ENCODE data around the gene ZNF821. TPM values are rescaled to one million over a fixed set of nuclear protein-coding genes. Genes with fewer than 3 reads are reported as not detected.
A peak's percentile ranks its signal among the peaks of the same experiment; 100 is the strongest.

The ZNF821 gene
- total RNA-seq, 1 experiment from 2014 or later = 5.4 TPM

GRCh38 chr16:71929048-71929447, 45.1 kb upstream of the ZNF821 start:
- H3K79me2 ChIP-seq (ENCODE audit: low read length) = peaks cover 26% of the 10 kb centered on the region
- no TSS peak for BruUV-seq (replicated peaks)
- no peak overlapping the region for H3K4me3 ChIP-seq (ENCODE audit: low read length)
- DNase-seq (no peak), ATAC-seq (no peak)
- ChIA-PET POLR2A (ENCODE audit: unreplicated experiment) (no interaction called here), CTCF (no interaction called here)
- no peak overlapping the region for H3K9ac ChIP-seq (ENCODE audit: low read length)
- no peak overlapping the region for H2AFZ ChIP-seq (ENCODE audit: low read length)
- no peak overlapping the region for H3K27ac ChIP-seq (ENCODE audit: low read length)
- no peak overlapping the region for H3K4me2 ChIP-seq (ENCODE audit: low read length)
- no peak for TF ChIP-seq EZH2phosphoT487 (IDR thresholded peaks at IDR 0.05; ENCODE audit: borderline replicate concordance, low read length)
- TF ChIP-seq EZH2 (IDR thresholded peaks at IDR 0.05; ENCODE audit: low read length, unreplicated experiment) = no peak
- TF ChIP-seq CTCF (conservative IDR thresholded peaks at IDR 0.05; ENCODE audit: low read depth, low read length) = no peak
- no peaks in the 10 kb centered on the region for H3K9me3 ChIP-seq (ENCODE audit: low read length)
- H3K9me2 ChIP-seq (replicated peaks; ENCODE audit: low read length) = no peaks in the 10 kb centered on the region
- no peaks in the 10 kb centered on the region for H3K27me3 ChIP-seq (ENCODE audit: low read length)
- peaks cover 43% of the 10 kb centered on the region for H3K36me3 ChIP-seq (ENCODE audit: low read depth, low read length)
- peaks cover 25% of the 10 kb centered on the region for H3K4me1 ChIP-seq (ENCODE audit: insufficient read depth, low read length)
- H4K20me1 ChIP-seq (ENCODE audit: low read length) = peaks cover 24% of the 10 kb centered on the region; the same call in 1 of the 2 replicates
- no peaks in the 10 kb centered on the region for H3F3A ChIP-seq (ENCODE audit: low read length, unreplicated experiment)
- intact Hi-C loops (cut with micrococcal nuclease) = no loop called here

- Histone ChIP-seq H3K36me3 (ENCODE audit: low read depth, low read length) (peaks cover 52% of the 10 kb centered on the region), H2AFZ (ENCODE audit: low read length) (no peak overlapping the region), H3K9me2 (replicated peaks; ENCODE audit: low read length) (no peaks in the 10 kb centered on the region), H3K9me3 (ENCODE audit: low read length) (no peaks in the 10 kb centered on the region), H4K20me1 (ENCODE audit: low read length) (peaks cover 29% of the 10 kb centered on the region; the same call in 1 of the 2 replicates), H3K4me3 (ENCODE audit: low read length) (no peak overlapping the region), H3K27me3 (ENCODE audit: low read length) (no peaks in the 10 kb centered on the region), H3K79me2 (ENCODE audit: low read length) (peaks cover 26% of the 10 kb centered on the region), H3F3A (ENCODE audit: low read length, unreplicated experiment) (no peaks in the 10 kb centered on the region), H3K27ac (ENCODE audit: low read length) (no peak overlapping the region), H3K9ac (ENCODE audit: low read length) (no peak overlapping the region), H3K4me1 (ENCODE audit: insufficient read depth, low read length) (peaks cover 30% of the 10 kb centered on the region), H3K4me2 (ENCODE audit: low read length) (no peak overlapping the region)
- intact Hi-C loops (cut with micrococcal nuclease) = no loop called here
- ChIA-PET POLR2A (ENCODE audit: unreplicated experiment) (no interaction called here), CTCF (no interaction called here)
- DNase-seq = no peak
- TSS peak; percentile 32 for BruUV-seq (replicated peaks)
- no peak for ATAC-seq
- TF ChIP-seq CTCF (conservative IDR thresholded peaks at IDR 0.05; ENCODE audit: low read depth, low read length) (no peak), EZH2 (IDR thresholded peaks at IDR 0.05; ENCODE audit: low read length, unreplicated experiment) (no peak), EZH2phosphoT487 (IDR thresholded peaks at IDR 0.05; ENCODE audit: borderline replicate concordance, low read length) (no peak)
Measured at GRCh38 chr16:71927787-71928186, 43.8 kb upstream of the ZNF821 start.

GRCh38 chr16:71927383-71927782, 43.4 kb upstream of the ZNF821 start:
- no peaks in the 10 kb centered on the region for H3K27me3 ChIP-seq (ENCODE audit: low read length)
- ChIA-PET CTCF (no interaction called here), POLR2A (ENCODE audit: unreplicated experiment) (no interaction called here)
- ATAC-seq (peak; percentile 71), DNase-seq (peak; percentile 84)
- peaks cover 26% of the 10 kb centered on the region for H3K79me2 ChIP-seq (ENCODE audit: low read length)
- peaks cover 52% of the 10 kb centered on the region for H3K36me3 ChIP-seq (ENCODE audit: low read depth, low read length)
- no TSS peak for BruUV-seq (replicated peaks)
- no peak overlapping the region for H2AFZ ChIP-seq (ENCODE audit: low read length)
- no peaks in the 10 kb centered on the region for H3K9me2 ChIP-seq (replicated peaks; ENCODE audit: low read length)
- H3K4me2 ChIP-seq (ENCODE audit: low read length) = no peak overlapping the region
- TF ChIP-seq EZH2 (IDR thresholded peaks at IDR 0.05; ENCODE audit: low read length, unreplicated experiment) = no peak
- TF ChIP-seq CTCF (conservative IDR thresholded peaks at IDR 0.05; ENCODE audit: low read depth, low read length) = no peak
- no peak for TF ChIP-seq EZH2phosphoT487 (IDR thresholded peaks at IDR 0.05; ENCODE audit: borderline replicate concordance, low read length)
- H3F3A ChIP-seq (ENCODE audit: low read length, unreplicated experiment) = no peaks in the 10 kb centered on the region
- peaks cover 30% of the 10 kb centered on the region for H3K4me1 ChIP-seq (ENCODE audit: insufficient read depth, low read length)
- no peak overlapping the region for H3K9ac ChIP-seq (ENCODE audit: low read length)
- H3K4me3 ChIP-seq (ENCODE audit: low read length) = no peak overlapping the region
- peaks cover 29% of the 10 kb centered on the region; the same call in 1 of the 2 replicates for H4K20me1 ChIP-seq (ENCODE audit: low read length)
- intact Hi-C loops (cut with micrococcal nuclease) = no loop called here
- no peak overlapping the region for H3K27ac ChIP-seq (ENCODE audit: low read length)
- no peaks in the 10 kb centered on the region for H3K9me3 ChIP-seq (ENCODE audit: low read length)
